ENCODE results near the gene KSR1. TPM values are rescaled to one million over a fixed set of nuclear protein-coding genes. Genes with fewer than 3 reads are reported as not detected.

The KSR1 gene
- total and polyA plus RNA-seq, 2 of the 4 experiments (the other 2 are of a cell fraction), result 12.5 to 21.9 TPM

- Histone ChIP-seq H3K9me3 (ENCODE audit: control insufficient read depth, insufficient read depth, low read length) (no peaks in the 10 kb centered on the region), H3K79me1 (ENCODE audit: low read depth in 1 of 2, low read length in 2 of 2) (peaks cover 54 to 88% of the 10 kb centered on the region in 2 experiments), H4K20me1 (ENCODE audit: insufficient read depth, low read length) (peaks cover 2% of the 10 kb centered on the region; the same call in 1 of the 2 replicates), H3K27me3 (ENCODE audit: control insufficient read depth, insufficient read depth, low read length) (no peaks in the 10 kb centered on the region), H3K36me3 (ENCODE audit: control insufficient read depth, insufficient read depth, low read length) (peaks cover 11% of the 10 kb centered on the region; the same call in 1 of the 2 replicates), H3K9me1 (ENCODE audit: insufficient read depth, low read length) (peaks cover 50% of the 10 kb centered on the region), H3K56ac (ENCODE audit: extremely low read depth, insufficient read depth, low read length) (peak overlapping the region; percentile 73; the same call in 1 of the 2 replicates), H2BK15ac (ENCODE audit: low read depth, low read length) (peak overlapping the region; percentile 98; the same call in 2 of the 3 replicates), H4K8ac (ENCODE audit: low read depth in 2 of 2, low read length in 2 of 2) (peak overlapping the region; percentile 67 to 74), H2AFZ (replicated peaks; ENCODE audit: low read length, poor library complexity) (no peak overlapping the region), H4K91ac (ENCODE audit: insufficient read depth, low read depth, low read length) (peak overlapping the region; percentile 98), H3K18ac (ENCODE audit: low read depth, low read length) (peak overlapping the region; percentile 71), H3K4ac (ENCODE audit: low read depth, low read length) (peak overlapping the region; percentile 100), H2AK5ac (ENCODE audit: low read depth, low read length) (peak overlapping the region; percentile 91), H3K27ac (ENCODE audit: insufficient read depth, low read length) (peak overlapping the region; percentile 100), H4K5ac (ENCODE audit: low read depth, low read length) (peak overlapping the region; percentile 80), H2BK20ac (ENCODE audit: low read depth, low read length) (peak overlapping the region; percentile 100), H3K4me1 (ENCODE audit: control insufficient read depth, insufficient read depth, low read length) (peaks cover 76% of the 10 kb centered on the region), H2AK9ac (replicated peaks; ENCODE audit: low read depth, low read length, poor library complexity) (no peak overlapping the region), H3K23ac (ENCODE audit: low read depth, low read length) (peak overlapping the region; percentile 85), H3K4me3 (ENCODE audit: insufficient read depth, low read depth, low read length) (no peak overlapping the region), H2BK5ac (ENCODE audit: low read depth, low read length, poor library complexity, severe bottlenecking) (peak overlapping the region; percentile 100), H3K9ac (ENCODE audit: low read depth, low read length) (peak overlapping the region; percentile 19; the same call in 1 of the 2 replicates), H3K14ac (replicated peaks; ENCODE audit: low read depth, low read length) (peak overlapping the region; percentile 89), H3K4me2 (ENCODE audit: low read depth, low read length) (no peak overlapping the region), H2BK120ac (ENCODE audit: low read depth, low read length) (peak overlapping the region; percentile 96)
- no TSS peak for BruUV-seq (replicated peaks)
- intact Hi-C loops (cut with micrococcal nuclease) (loop anchor here (5.0 kb wide), 1 partner anchor 118 kb away; the partner anchor contains the start of gene KSR1), dilution Hi-C loops (cut with HindIII; ENCODE audit: low sequenced_read_pairs, unreplicated experiment) (no loop called here), in situ Hi-C loops (cut with MboI; ENCODE audit: low sequenced_read_pairs) (loop anchor here (10.0 kb wide), 1 partner anchor 59 kb away; the partner anchor contains the start of gene LGALS9)
- ChIA-PET POLR2A (ENCODE audit: unreplicated experiment) (no interaction called here), CTCF (no interaction called here)
- no peak for TF ChIP-seq MAFK (IDR thresholded peaks at IDR 0.05; ENCODE audit: low read depth, low read length)
- TF ChIP-seq POLR2A (IDR thresholded peaks at IDR 0.05; ENCODE audit: low read depth, low read length), result no peak
- TF ChIP-seq RCOR1 (IDR thresholded peaks at IDR 0.05; ENCODE audit: insufficient replicate concordance, low read length), result no peak
- TF ChIP-seq MAZ (IDR thresholded peaks at IDR 0.05; ENCODE audit: borderline replicate concordance, low read depth, low read length), result no peak
- no peak for TF ChIP-seq NFE2L2 (IDR thresholded peaks at IDR 0.05; ENCODE audit: low read depth, low read length)
- TF ChIP-seq ELK1 (IDR thresholded peaks at IDR 0.05; ENCODE audit: borderline replicate concordance, low read depth, low read length), result no peak
- no peak for TF ChIP-seq USF2 (IDR thresholded peaks at IDR 0.05; ENCODE audit: low read depth, low read length)
- TF ChIP-seq FOS (IDR thresholded peaks at IDR 0.05; ENCODE audit: low read depth, low read length), result no peak
- no peak for TF ChIP-seq CEBPB (IDR thresholded peaks at IDR 0.05; ENCODE audit: low read depth, low read length)
- no peak for TF ChIP-seq SMC3 (IDR thresholded peaks at IDR 0.05; ENCODE audit: low read depth, low read length)
- TF ChIP-seq MXI1 (IDR thresholded peaks at IDR 0.05; ENCODE audit: borderline replicate concordance, low read depth, low read length), result no peak
- TF ChIP-seq CHD1 (IDR thresholded peaks at IDR 0.05; ENCODE audit: low read depth, low read length), result no peak
- DNase-seq, result no peak
- no CpG with 5 or more reads among the region's 3 CpGs for WGBS, 2 experiments (ENCODE audit: extremely low coverage in 2 of 2, insufficient read length in 1 of 2)
- no peak for ATAC-seq (ENCODE audit: low read depth)
Observed at GRCh38 chr17:27575096-27575911, 119.1 kb downstream of the KSR1 start.
